ENCODE data around the gene DHRS7B. TPM values are rescaled to one million over a fixed set of nuclear protein-coding genes. Genes with fewer than 3 reads are reported as not detected.

Gene DHRS7B
- total and polyA plus RNA-seq, 10 donors = 13.3 to 31.3 (median 18.7) TPM

- Histone ChIP-seq H3K4me3 (no peak overlapping the region), H3K27me3 (replicated peaks in 1 of 7) (no peaks in the 10 kb centered on the region), H3K9me3 (peaks cover 0 to 13% (median 8%) of the 10 kb centered on the region in 8 donors), H3K4me1 (no peaks in the 10 kb centered on the region), H3K27ac (no peak overlapping the region), H3K36me3 (no peaks in the 10 kb centered on the region)
- intact Hi-C loops (cut with DNase I; ENCODE audit: low total_unique reads) = no loop called here
- 73 to 91% (median 76%) methylated on average over 7 of the region's 7 CpGs for WGBS, 5 donors
- DNase-seq = no peak
- TF ChIP-seq CTCF (IDR thresholded peaks at IDR 0.05 in 8 of 11, conservative IDR thresholded peaks at IDR 0.05 in 3 of 11) (no peak), POLR2AphosphoS5 (IDR thresholded peaks at IDR 0.05) (no peak), POLR2A (IDR thresholded peaks at IDR 0.05) (no peak)
Measured at GRCh38 chr17:21233581-21234347, 107.0 kb downstream of the DHRS7B start.

- Histone ChIP-seq H3K4me3 (no peak overlapping the region), H3K27me3 (replicated peaks in 1 of 7) (no peaks in the 10 kb centered on the region), H3K36me3 (peaks cover 0 to 12% (median 0%) of the 10 kb centered on the region in 6 donors), H3K4me1 (no peaks in the 10 kb centered on the region), H3K9me3 (peaks cover 0 to 13% (median 8%) of the 10 kb centered on the region in 8 donors), H3K27ac (no peak overlapping the region)
- WGBS, 5 donors = 73 to 88% (median 74%) methylated on average over 1 of the region's 1 CpG
- intact Hi-C loops (cut with DNase I; ENCODE audit: low total_unique reads) = no loop called here
- no peak for DNase-seq
- TF ChIP-seq POLR2AphosphoS5 (IDR thresholded peaks at IDR 0.05) = no peak
Measured at GRCh38 chr17:21235921-21236320, 109.2 kb downstream of the DHRS7B start.

- DNase-seq = no peak
Measured at GRCh38 chr17:21239680-21240368, 113.1 kb downstream of the DHRS7B start.

GRCh38 chr17:21240369-21241055, 113.7 kb downstream of the DHRS7B start:
- peaks cover 0 to 46% (median 11%) of the 10 kb centered on the region in 6 donors for H3K36me3 ChIP-seq
- TF ChIP-seq POLR2A (IDR thresholded peaks at IDR 0.05) = no peak
- peak in 1 of 3 donors; percentile 27 for TF ChIP-seq POLR2AphosphoS5 (IDR thresholded peaks at IDR 0.05)
- 77 to 89% (median 86%) methylated on average over 18 to 25 of the region's 25 CpGs for WGBS, 5 donors
- no peak for DNase-seq
- H3K9me3 ChIP-seq = no peaks in the 10 kb centered on the region
- H3K4me3 ChIP-seq = no peak overlapping the region
- no peaks in the 10 kb centered on the region for H3K27me3 ChIP-seq (replicated peaks in 1 of 7)
- no peak overlapping the region for H3K27ac ChIP-seq
- intact Hi-C loops (cut with DNase I; ENCODE audit: low total_unique reads) = no loop called here
- H3K4me1 ChIP-seq = peaks cover 0 to 4% (median 0%) of the 10 kb centered on the region in 6 donors

More at GRCh38 chr17:21239680-21240368, 113.1 kb downstream of the DHRS7B start:
- Histone ChIP-seq H3K27me3 (replicated peaks in 1 of 7) (no peaks in the 10 kb centered on the region), H3K4me3 (no peak overlapping the region), H3K36me3 (peaks cover 0 to 46% (median 11%) of the 10 kb centered on the region in 6 donors), H3K9me3 (no peaks in the 10 kb centered on the region), H3K4me1 (no peaks in the 10 kb centered on the region), H3K27ac (no peak overlapping the region)
- 80 to 87% (median 84%) methylated on average over 12 of the region's 12 CpGs for WGBS, 5 donors
- intact Hi-C loops (cut with DNase I; ENCODE audit: low total_unique reads) = no loop called here
- TF ChIP-seq CTCF (IDR thresholded peaks at IDR 0.05 in 8 of 11, conservative IDR thresholded peaks at IDR 0.05 in 3 of 11) = peak in 8 of 11 experiments; percentile 12 to 55 (median 37)
- TF ChIP-seq POLR2AphosphoS5 (IDR thresholded peaks at IDR 0.05) = no peak

Small RNA genes lying within 50 kb of the gene (small RNA-seq; reads per million reads assigned to genes)
- 0 reads per million in 4 donors for gene RN7SL426P

Other genes with a start within 250 kb of the DHRS7B start
- 100 to 1,000 TPM; 131 to 200 (median 162) TPM for gene USP22, start 84.0 kb upstream of the DHRS7B start, total RNA-seq
- 10 to 100 TPM; 21.7 to 44.2 (median 26.2) TPM for gene USP22, start 84.0 kb upstream of the DHRS7B start, polyA plus RNA-seq
- gene TMEM11, start 87.2 kb downstream of the DHRS7B start, total RNA-seq = 10 to 100 TPM; 17.9 to 25.0 (median 19.9) TPM
- gene TMEM11, start 87.2 kb downstream of the DHRS7B start, polyA plus RNA-seq = 10 to 100 TPM; 14.2 to 22.6 (median 20.7) TPM
- gene NATD1, start 126.4 kb downstream of the DHRS7B start, total RNA-seq = 10 to 100 TPM in 6 of 7 donors, 1 to 10 TPM in 1; 9.4 to 31.0 (median 16.6) TPM
- 1 to 10 TPM; 1.3 to 5.9 (median 1.9) TPM for gene NATD1, start 126.4 kb downstream of the DHRS7B start, polyA plus RNA-seq
- gene MAP2K3, start 157.7 kb downstream of the DHRS7B start, total RNA-seq = 100 to 1,000 TPM in 2 of 7 donors, 10 to 100 TPM in 5; 44.3 to 121 (median 83.6) TPM
- 10 to 100 TPM; 31.7 to 54.6 (median 46.3) TPM for gene MAP2K3, start 157.7 kb downstream of the DHRS7B start, polyA plus RNA-seq
- gene KCNJ12, start 249.4 kb downstream of the DHRS7B start, total RNA-seq = 1 to 10 TPM; 1.0 to 4.8 (median 2.6) TPM
- gene KCNJ12, start 249.4 kb downstream of the DHRS7B start, polyA plus RNA-seq = under 1 TPM; 0.11 to 0.77 (median 0.12) TPM

Data from spleen (tissue), 11 donors.